ENCODE results near the gene ADRA1B.

DNA sequence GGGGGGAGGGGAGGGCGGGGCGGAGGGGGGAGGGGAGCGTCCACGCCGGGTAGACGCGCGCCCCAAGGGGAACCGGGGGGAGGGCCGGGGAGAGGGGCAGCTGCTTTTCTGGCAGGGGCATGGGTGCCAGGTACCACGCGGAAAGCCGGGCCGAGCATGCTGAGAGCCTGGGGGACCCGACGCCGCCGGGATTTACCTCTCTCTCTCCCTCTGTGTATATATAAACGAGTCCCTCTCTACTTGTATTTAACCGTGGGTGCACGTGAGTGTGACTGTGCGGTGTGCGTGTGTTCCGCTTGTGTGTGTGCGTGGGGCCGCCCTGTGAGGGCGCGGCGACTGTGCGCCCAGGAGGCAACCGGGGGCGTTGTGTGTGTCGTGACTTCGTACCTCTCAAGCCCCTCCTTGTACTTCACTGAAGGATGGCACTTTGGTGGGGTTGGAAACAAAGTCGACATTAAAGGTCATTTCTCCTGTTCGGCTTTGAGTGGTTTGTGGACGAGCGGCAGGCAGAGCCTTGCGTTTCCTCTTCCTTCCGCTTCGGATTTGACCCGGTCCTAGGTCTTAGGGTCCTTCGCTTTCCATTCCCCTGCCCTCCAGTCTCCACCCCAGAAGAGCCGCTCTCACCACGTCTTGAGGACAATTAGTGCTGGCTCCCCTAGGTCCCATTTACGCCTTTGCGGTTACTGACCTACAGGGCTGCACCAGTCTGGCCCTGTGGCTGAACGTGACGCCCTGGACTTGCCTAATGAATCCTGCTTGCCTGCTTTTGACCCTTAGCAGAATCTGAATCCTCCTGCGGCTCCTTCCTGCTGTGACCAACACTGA, 56.5 kb downstream of the ADRA1B start:
- TF ChIP-seq, protein P1, sequence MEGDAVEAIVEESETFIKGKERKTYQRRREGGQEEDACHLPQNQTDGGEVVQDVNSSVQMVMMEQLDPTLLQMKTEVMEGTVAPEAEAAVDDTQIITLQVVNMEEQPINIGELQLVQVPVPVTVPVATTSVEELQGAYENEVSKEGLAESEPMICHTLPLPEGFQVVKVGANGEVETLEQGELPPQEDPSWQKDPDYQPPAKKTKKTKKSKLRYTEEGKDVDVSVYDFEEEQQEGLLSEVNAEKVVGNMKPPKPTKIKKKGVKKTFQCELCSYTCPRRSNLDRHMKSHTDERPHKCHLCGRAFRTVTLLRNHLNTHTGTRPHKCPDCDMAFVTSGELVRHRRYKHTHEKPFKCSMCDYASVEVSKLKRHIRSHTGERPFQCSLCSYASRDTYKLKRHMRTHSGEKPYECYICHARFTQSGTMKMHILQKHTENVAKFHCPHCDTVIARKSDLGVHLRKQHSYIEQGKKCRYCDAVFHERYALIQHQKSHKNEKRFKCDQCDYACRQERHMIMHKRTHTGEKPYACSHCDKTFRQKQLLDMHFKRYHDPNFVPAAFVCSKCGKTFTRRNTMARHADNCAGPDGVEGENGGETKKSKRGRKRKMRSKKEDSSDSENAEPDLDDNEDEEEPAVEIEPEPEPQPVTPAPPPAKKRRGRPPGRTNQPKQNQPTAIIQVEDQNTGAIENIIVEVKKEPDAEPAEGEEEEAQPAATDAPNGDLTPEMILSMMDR (IDR thresholded peaks at IDR 0.05) = no peak
- TF ChIP-seq POLR2AphosphoS5 (IDR thresholded peaks at IDR 0.05) = no peak
- no peak for TF ChIP-seq POLR2A (IDR thresholded peaks at IDR 0.05)

All from stomach (tissue), 4 donors.